ENCODE measurements around the gene HOXC4. TPM values are rescaled to one million over a fixed set of nuclear protein-coding genes. Genes with fewer than 3 reads are reported as not detected.
"Not testable (repeated sequence)": the region's sequence is repeated elsewhere in the genome, so short reads cannot be mapped to it uniquely, and the experiment has no call there.

Gene HOXC4
- total RNA-seq, 1 experiment from 2014 or later: not detected

DNA sequence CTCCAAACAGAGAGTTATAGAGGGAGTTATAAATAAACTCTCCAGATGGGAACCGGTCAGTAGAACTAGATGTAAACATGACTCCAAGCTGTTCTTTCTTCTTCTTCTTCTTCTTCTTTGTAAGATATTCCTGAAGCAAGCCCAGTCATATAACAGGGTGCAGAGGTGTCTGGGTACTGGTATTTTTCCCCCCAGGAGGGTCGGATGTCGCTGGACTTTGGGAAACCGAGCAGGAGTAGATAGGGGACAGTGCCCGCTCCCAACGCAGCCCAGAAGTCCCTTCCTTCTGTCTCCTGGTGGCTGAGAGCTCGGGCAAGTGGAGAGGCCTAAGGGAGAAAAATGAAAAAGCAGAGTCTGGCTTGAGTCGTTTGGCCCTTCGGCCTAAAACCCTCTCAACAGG, 25.5 kb downstream of the HOXC4 start:
- H3K4me3 Mint-ChIP-seq; H3K27ac Mint-ChIP-seq; H3K79me1 ChIP-seq (ENCODE audit: insufficient read depth, low read depth, low read length, poor library complexity, severe bottlenecking); H3K4me1 ChIP-seq (ENCODE audit: insufficient read depth, low read length); H4K20me1 ChIP-seq (ENCODE audit: control insufficient read depth, insufficient read depth, insufficient read length); H3K27ac ChIP-seq (ENCODE audit: insufficient read length, low read depth, low read length); H3K9me3 ChIP-seq (ENCODE audit: control insufficient read depth, low read depth, low read length); H2BK5ac ChIP-seq (ENCODE audit: insufficient read length, low read length); H3K4me2 ChIP-seq (ENCODE audit: insufficient read depth, insufficient read length, low read length); H3T11ph ChIP-seq (ENCODE audit: low read length); H4K91ac ChIP-seq (ENCODE audit: insufficient read length, low read depth, low read length); H4K8ac ChIP-seq (replicated peaks; ENCODE audit: insufficient read length, low read depth, low read length); H2AFZ ChIP-seq (ENCODE audit: low read length); H2BK120ac ChIP-seq (ENCODE audit: low read depth, low read length, poor library complexity, severe bottlenecking); H2AK5ac ChIP-seq (ENCODE audit: insufficient read length, low read length); H2BK20ac ChIP-seq (ENCODE audit: low read depth, low read length, poor library complexity, severe bottlenecking); H2BK12ac ChIP-seq (ENCODE audit: insufficient read length, low read depth, low read length); H3K18ac ChIP-seq (ENCODE audit: insufficient read length, low read depth, low read length); H3K23ac ChIP-seq (ENCODE audit: insufficient read length, low read depth, low read length); H3K23me2 ChIP-seq (ENCODE audit: insufficient read length, low read depth, low read length, poor library complexity, severe bottlenecking); H3K56ac ChIP-seq (ENCODE audit: insufficient read length, low read depth, low read length); H3K79me2 ChIP-seq (ENCODE audit: insufficient read depth, low read length); H3K14ac ChIP-seq (ENCODE audit: insufficient read depth, low read length); DNase-seq; H3K9ac ChIP-seq (ENCODE audit: extremely low read depth, insufficient read length, low read length); H3K36me3 Mint-ChIP-seq (ENCODE audit: insufficient read depth in 1 of 3, low read depth in 3 of 3); H3K4ac ChIP-seq (ENCODE audit: low read depth, low read length); H2BK15ac ChIP-seq (ENCODE audit: low read depth, low read length); H4K5ac ChIP-seq (ENCODE audit: insufficient read length, low read depth, low read length): not testable (repeated sequence)
- Mint-ChIP-seq H3K4me1 (peaks cover 48 to 62% of the 10 kb centered on the region in 2 experiments), H3K27me3 (ENCODE audit: low read depth) (peaks cover 92% of the 10 kb centered on the region), H3K9me3 (peaks cover 2 to 18% of the 10 kb centered on the region in 2 experiments; a peak in 3 of 5 replicates)
- WGBS (ENCODE audit: extremely low coverage, insufficient read length, low lambda C conversion rate): no CpG with 5 or more reads among the region's 9 CpGs
- H3K27me3 ChIP-seq (ENCODE audit: insufficient read depth, low read length): peaks cover 61% of the 10 kb centered on the region

GRCh38 chr12:54080008-54080924, 26.6 kb downstream of the HOXC4 start:
- H2AK5ac ChIP-seq (ENCODE audit: insufficient read length, low read length); H3K4me1 ChIP-seq (ENCODE audit: insufficient read depth, low read length); H4K91ac ChIP-seq (ENCODE audit: insufficient read length, low read depth, low read length); H2BK5ac ChIP-seq (ENCODE audit: insufficient read length, low read length); H2BK20ac ChIP-seq (ENCODE audit: low read depth, low read length, poor library complexity, severe bottlenecking); H3K79me2 ChIP-seq (ENCODE audit: insufficient read depth, low read length); H2BK12ac ChIP-seq (ENCODE audit: insufficient read length, low read depth, low read length); H3K4ac ChIP-seq (ENCODE audit: low read depth, low read length); H3K27ac Mint-ChIP-seq; H3K36me3 Mint-ChIP-seq (ENCODE audit: insufficient read depth in 1 of 3, low read depth in 3 of 3); H2AFZ ChIP-seq (ENCODE audit: low read length); H4K8ac ChIP-seq (replicated peaks; ENCODE audit: insufficient read length, low read depth, low read length); H3K23me2 ChIP-seq (ENCODE audit: insufficient read length, low read depth, low read length, poor library complexity, severe bottlenecking); H2BK15ac ChIP-seq (ENCODE audit: low read depth, low read length); H3K9ac ChIP-seq (ENCODE audit: extremely low read depth, insufficient read length, low read length); H3K14ac ChIP-seq (ENCODE audit: insufficient read depth, low read length); H3K79me1 ChIP-seq (ENCODE audit: insufficient read depth, low read depth, low read length, poor library complexity, severe bottlenecking); H4K5ac ChIP-seq (ENCODE audit: insufficient read length, low read depth, low read length); H3K27ac ChIP-seq (ENCODE audit: insufficient read length, low read depth, low read length); H3K4me2 ChIP-seq (ENCODE audit: insufficient read depth, insufficient read length, low read length); H2BK120ac ChIP-seq (ENCODE audit: low read depth, low read length, poor library complexity, severe bottlenecking); DNase-seq; H3K23ac ChIP-seq (ENCODE audit: insufficient read length, low read depth, low read length); H4K20me1 ChIP-seq (ENCODE audit: control insufficient read depth, insufficient read depth, insufficient read length); H3T11ph ChIP-seq (ENCODE audit: low read length); H3K56ac ChIP-seq (ENCODE audit: insufficient read length, low read depth, low read length); H3K9me3 ChIP-seq (ENCODE audit: control insufficient read depth, low read depth, low read length); H3K18ac ChIP-seq (ENCODE audit: insufficient read length, low read depth, low read length): not testable (repeated sequence)
- H3K27me3 ChIP-seq (ENCODE audit: insufficient read depth, low read length): peaks cover 72% of the 10 kb centered on the region
- no CpG with 5 or more reads among the region's 19 CpGs for WGBS (ENCODE audit: extremely low coverage, insufficient read length, low lambda C conversion rate)
- peaks cover 41 to 53% of the 10 kb centered on the region in 2 experiments for H3K4me1 Mint-ChIP-seq
- H3K9me3 Mint-ChIP-seq: peaks cover 2 to 18% of the 10 kb centered on the region in 2 experiments; a peak in 3 of 5 replicates
- H3K27me3 Mint-ChIP-seq (ENCODE audit: low read depth): peaks cover 93% of the 10 kb centered on the region
- H3K4me3 Mint-ChIP-seq: peak overlapping the region in 1 of 2 experiments; percentile 22; a peak in 3 of 5 replicates

Measured in H9 (cell line).